GM18499 (cell line): ENCODE results near the gene C9orf78.

ENCODE experiments used
- ATAC-seq: cut with Tn5 transposase; IDR thresholded peaks from one replicate; pipeline ENCODE4 v1.9.1; 2021; ENCODE audit warnings: moderate number of reproducible peaks; ENCODE audit not compliant: insufficient read depth, unreplicated experiment

The C9orf78 gene

GRCh38 chr9:129835128-129835859 is at the start of gene C9orf78, which contains the start of gene USP20:
TSS of gene C9orf78 (minus strand) at chr9:129835275. CDS start at chr9:129835221, 54 bp downstream.
TSS of gene USP20 (plus strand) at chr9:129835458. CDS start at chr9:129852556, 17,098 bp downstream.
- ATAC-seq, result no peak

GRCh38 chr9:129884220-129885017 is 49.3 kb upstream of the C9orf78 start:
- ATAC-seq, result no peak

- ATAC-seq, result no peak
These were observed 46.7 kb upstream of the C9orf78 start for GRCh38 chr9:129881547-129882324.

- ATAC-seq, result no peak
These were observed 45.8 kb upstream of the C9orf78 start for GRCh38 chr9:129880654-129881546.

- no peak for ATAC-seq
These were observed 45.0 kb upstream of the C9orf78 start for GRCh38 chr9:129879991-129880653.

- no peak for ATAC-seq
These were observed 44.1 kb upstream of the C9orf78 start for GRCh38 chr9:129879103-129879699.

- no peak for ATAC-seq
These were observed 43.2 kb upstream of the C9orf78 start for GRCh38 chr9:129878291-129878690.

- no peak for ATAC-seq
These were observed 41.7 kb upstream of the C9orf78 start for GRCh38 chr9:129876815-129877214.

- no peak for ATAC-seq
These were observed 40.8 kb upstream of the C9orf78 start for GRCh38 chr9:129875687-129876395.

- no peak for ATAC-seq
These were observed 40.1 kb upstream of the C9orf78 start for GRCh38 chr9:129875181-129875611.

- no peak for ATAC-seq
These were observed 39.4 kb upstream of the C9orf78 start for GRCh38 chr9:129874261-129875101.

GRCh38 chr9:129873563-129874190 is 38.6 kb upstream of the C9orf78 start:
- ATAC-seq, result no peak

GRCh38 chr9:129871046-129871445 is 36.0 kb upstream of the C9orf78 start:
- no peak for ATAC-seq

- no peak for ATAC-seq
These were observed 34.8 kb upstream of the C9orf78 start for GRCh38 chr9:129869585-129870501.

GRCh38 chr9:129868872-129869486 is 33.9 kb upstream of the C9orf78 start:
- no peak for ATAC-seq
